ENCODE measurements around the gene SRP72.

SRP72 gene

DNA sequence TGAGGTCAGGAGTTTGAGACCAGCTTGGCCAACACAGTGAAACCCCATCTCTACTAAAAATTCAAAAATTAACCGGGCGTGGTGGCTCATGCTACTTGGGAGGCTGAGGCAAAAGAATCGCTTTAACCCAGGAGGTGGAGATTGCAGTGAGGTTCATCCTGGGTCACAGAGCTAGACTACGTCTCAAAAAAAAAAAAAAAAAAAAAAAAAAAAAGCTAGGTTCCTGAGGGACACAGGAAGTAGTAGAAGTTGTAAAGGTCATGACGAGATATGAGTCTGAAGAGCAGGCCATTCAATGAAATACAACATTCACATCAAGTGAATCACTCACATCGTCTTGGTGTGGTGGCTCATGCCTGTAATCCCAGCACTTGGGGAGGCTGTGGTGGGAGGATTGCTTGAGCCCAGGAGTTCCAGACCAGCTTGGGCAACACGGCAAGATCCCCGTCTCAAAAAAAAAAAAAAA lies 1.1 kb upstream of the SRP72 start:
- peak; percentile 9 for DNase-seq

DNA sequence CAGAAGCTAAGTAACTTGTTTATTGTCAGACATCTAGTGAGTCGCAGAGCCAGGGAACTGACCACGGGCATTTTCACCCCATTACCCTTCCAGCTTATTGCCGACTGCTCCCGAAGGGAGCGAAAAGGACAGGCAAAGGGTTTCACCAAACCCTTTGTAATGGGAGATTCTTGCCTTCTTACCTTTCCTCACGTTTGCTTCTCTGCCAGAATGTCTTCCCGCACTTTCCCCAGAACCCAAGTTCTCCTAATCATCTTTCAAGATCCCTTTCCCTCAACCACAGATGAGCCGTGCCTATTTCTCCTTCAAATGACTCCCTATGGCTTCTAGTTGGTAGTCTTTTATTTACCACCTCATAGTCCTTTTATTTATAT lies 520 bp upstream of the SRP72 start:
- DNase-seq = peak; percentile 3

DNA sequence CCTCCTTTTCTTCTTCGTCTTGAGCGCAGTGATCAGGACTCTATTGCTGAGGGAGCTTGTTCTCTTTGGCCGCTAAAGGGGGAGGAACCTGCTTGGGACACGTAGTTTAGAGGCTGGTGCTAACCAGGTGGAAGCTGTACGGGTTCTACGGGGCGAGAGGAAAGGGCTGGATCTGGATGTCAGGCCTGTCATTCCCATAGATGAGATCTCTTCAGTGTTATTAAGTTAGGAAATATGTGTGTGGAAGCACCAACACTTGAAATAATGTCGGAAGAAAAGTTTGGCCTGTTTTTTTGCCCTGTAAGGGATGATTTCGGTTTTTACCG lies 643 bp downstream of the SRP72 start:
- peak; percentile 36 for DNase-seq

DNA sequence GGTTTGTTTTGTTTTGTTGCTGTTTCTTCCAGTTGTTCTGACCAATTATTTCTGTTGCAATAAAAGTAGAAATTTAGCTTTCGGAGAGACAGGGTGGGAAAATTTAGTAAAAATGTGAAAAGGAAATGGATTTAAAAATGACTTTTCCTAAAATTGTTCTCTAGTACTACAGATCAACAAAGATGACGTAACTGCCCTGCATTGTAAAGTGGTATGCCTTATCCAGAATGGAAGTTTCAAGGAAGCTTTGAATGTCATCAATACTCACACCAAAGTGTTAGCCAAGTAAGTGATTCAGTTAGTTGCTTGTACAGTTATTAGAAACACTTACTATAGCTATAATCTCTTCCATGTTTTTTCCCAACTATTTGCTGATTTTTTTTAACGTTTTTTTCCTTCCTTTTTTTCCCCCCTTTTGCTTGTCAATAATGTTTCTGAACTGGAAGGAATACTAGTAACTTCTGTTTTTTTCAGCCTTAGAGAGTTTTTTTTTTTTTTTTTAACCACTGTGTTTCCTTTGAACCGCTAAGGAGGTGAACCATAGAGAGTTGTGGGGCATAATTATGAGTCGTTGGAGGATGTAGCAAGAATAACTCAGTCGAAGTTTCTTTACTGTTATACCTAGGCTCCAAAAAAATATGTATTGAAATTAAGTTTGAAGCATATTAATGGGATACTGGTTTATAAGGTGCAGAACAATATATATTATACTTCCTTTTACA lies 2.2 kb downstream of the SRP72 start:
- DNase-seq = no peak

DNA sequence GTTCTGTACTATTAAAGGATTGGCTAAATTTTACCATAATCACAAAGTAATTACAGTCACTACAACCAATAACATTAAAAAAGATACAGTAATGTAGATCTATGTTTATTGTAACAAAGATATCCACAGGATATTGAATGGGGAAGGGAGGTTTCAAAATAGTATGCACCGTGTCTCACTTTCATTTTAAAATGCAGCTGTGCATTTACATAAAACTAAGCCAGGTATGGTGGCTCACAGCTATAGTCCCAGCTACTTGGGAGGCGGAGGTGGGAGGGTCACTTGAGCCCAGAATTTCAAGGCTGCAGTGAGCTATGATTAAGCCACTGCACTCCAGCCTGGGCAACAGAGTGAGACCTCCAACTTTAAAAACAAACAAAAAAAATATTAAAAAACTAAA lies 8.5 kb downstream of the SRP72 start:
- DNase-seq = no peak

DNA sequence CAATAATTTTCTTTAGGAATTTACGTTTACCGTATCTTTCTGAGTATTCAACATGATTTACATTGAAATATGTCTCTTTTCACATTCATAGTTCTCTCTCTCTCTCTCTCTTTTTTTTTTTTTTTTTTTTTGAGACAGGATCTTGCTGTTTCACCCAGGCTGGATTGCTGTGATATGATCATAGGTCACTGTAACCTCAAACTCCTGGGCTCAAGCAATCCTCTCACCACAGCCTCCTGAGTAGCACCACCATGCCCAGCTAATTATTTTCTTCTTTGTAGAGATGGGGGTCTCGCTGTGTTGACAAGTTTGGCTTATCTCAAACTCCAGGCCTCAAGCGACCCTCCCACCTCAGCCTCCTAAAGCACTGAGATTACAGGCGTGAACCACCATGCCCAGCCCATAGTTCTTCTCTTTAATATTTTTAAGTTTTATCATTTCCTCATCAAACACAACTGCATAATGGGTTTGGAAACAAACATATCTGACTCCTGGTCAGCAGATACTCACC lies 9.8 kb downstream of the SRP72 start:
- no peak for DNase-seq

DNA sequence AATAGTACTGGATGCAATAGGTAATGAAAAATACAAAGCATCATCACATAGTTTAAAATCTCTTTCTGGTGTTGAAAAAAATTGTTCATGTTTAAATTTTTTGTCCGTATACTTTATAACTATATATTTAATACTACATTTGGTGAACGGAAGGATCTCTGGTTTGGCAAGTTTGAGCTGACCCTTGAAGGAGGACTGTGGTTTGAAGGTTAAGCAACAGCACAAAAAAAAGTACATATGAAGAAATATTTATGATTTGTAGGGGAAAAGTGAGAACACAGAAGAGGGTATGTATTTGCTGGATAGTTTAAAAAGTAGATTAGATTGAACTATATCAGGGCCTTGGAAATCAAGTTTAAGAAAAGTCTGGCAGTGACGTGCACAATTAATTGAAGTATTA lies 13.3 kb downstream of the SRP72 start:
- no peak for DNase-seq

DNA sequence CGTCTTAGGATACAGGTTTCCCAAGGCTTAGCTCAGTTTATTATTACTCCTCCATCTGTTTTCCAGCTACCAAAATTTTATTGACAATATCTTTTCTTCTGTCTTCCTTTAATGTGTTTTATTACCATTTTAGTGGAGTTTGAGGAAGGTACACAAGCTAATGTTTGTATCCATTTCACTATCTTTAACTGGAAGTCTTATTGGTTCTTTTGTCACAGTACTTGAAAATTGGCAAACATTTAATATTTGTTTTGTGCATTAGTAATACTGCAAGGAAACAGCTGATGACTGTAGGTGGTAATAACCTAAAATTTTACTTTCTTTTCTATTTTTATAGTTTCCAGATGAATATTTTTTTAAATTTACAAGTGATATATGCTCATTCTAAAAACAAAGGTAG lies 28.8 kb downstream of the SRP72 start:
- no peak for DNase-seq

DNA sequence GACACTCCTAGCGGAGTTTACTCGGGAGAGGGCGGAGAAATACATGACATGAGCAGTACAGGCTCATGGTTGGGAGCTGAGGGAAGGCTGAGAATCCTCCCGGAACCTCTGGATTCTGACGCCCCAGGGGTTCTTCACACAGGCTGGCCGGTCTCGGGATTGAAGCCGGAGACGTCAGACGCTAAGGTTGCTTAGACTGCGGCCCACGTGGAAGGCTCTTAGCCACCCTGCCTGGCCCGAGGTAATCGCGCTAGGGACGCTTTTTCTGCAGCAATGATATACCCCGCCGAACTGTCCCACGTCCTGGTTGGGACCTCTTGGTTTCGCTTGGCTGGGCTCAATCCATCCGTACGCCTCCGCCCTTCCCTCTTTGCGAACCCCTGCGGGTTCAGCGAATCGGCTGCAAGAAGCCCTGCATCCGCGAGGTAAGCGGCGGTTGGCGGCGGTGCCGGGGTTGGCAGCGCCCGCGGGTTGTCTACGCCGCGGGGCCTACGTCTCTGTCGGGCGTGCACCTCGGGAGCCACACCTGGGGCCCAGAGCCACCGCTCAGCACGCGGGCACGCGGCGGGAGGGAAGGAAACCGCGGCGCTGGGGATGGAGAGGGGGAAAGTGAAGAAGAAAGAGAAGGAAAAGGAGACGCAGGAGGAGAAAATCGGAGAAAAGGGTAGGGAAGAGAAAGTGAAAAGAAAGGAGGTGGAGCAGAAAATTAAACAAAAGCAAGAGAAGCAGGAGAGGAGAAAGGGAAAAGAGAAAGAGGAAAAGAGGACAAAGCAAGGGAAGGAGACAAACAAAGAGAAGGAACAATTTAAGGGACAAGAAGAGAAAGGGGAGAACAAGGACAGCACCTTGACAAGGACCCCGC lies 38.1 kb downstream of the SRP72 start, which contains the start of gene ARL9:
ARL9 (plus strand) TSS at position 523 of the 862 bp plus-strand sequence; CDS start at position 595, 72 bp downstream.
- DNase-seq = peak; percentile 64

DNA sequence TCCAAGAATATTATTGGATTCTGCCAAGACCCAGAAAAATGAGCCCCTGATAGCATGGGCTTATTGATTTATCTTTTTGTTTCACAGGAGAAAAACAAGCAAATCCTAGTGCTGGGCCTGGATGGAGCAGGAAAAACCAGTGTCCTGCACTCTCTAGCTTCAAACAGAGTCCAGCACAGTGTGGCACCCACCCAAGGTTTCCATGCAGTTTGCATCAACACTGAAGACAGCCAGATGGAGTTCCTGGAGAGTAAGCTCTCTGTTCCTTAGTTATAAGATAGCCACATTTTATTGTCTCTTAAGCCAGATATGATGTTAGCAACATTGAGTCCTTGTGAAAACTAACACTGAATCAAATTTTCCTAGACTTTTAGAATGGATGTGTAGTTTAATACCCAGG lies 43.7 kb downstream of the SRP72 start:
- DNase-seq = no peak

DNA sequence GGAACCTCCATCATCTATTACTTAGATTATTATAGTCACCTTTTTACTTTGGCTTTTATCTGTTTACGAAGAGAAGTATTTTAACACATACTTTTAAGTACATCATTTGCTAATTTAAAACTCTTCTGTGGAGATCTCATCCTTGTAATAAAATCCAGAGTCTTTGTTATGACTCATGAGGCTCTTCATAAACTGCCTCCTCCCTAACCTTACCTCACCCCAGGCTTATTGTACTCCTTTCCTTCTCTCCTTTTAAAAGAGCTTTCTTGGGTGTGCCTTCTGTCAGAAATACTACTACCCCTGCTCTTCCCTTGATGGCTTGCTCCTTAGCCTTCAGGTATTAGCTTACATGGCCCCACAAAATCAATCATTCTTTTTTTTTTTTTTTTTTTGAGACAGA lies 44.7 kb downstream of the SRP72 start:
- DNase-seq = no peak

DNA sequence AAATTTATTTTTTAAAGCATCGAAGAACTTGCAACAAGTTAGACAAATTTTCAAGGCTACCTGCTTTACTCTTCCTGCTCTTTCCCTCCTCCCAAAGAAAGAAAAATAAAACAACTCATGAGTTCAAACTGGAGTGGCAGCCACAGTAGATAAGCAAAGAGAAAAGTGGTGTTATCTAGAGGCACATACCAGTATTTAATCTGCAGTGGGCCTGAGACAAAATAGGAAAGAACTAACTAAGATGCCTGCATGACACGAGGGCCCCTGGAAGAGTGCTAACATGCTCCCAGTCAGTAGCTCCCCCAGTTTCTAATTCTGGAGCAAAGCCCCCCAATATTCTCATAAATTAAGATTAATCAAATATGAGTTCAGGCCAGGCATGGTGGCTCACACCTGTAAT lies 46.1 kb downstream of the SRP72 start:
- no peak for DNase-seq

DNA sequence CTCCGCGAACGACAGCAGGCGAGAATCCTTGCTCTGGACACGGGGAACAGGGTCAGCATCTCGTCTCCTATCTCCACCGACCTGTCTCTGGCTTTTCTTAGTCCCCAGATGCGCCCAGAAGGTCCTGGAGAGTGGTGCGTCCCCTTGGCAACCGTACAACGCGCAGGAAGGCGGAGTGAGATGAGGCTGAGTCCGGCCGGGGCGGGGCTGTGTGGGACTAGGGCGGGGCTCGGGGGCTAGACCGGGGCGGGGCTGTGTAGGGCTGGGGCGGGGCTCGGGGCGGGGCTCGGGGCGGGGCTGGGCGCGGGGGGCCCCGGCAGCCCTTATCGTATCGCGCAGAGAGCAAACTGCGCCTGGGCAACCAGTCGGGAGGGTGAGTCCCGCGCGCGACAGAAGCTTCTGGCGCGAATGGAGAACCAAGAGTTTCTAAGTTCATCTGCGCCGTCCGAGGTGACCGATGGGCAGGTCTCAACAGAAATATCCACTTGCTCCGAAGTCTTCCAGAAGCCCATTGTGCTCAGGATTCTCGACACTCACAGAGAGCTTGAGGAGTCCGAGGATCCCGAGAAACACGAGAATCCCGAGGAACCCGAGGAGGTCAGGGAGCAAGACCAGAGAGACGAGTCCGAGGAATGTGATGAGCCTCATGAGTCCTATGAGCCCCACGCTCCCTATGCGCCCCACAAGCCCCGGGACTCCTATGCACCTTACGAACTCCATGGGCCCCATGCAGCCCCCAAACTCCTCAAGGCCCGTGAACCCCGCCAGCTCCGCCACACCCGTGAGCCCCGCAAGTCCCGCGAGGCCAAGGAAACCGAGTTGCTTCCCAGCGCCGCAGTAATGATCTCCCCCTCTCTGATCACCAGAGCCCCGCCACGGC lies 63.1 kb downstream of the SRP72 start:
- peak; percentile 85 for DNase-seq

DNA sequence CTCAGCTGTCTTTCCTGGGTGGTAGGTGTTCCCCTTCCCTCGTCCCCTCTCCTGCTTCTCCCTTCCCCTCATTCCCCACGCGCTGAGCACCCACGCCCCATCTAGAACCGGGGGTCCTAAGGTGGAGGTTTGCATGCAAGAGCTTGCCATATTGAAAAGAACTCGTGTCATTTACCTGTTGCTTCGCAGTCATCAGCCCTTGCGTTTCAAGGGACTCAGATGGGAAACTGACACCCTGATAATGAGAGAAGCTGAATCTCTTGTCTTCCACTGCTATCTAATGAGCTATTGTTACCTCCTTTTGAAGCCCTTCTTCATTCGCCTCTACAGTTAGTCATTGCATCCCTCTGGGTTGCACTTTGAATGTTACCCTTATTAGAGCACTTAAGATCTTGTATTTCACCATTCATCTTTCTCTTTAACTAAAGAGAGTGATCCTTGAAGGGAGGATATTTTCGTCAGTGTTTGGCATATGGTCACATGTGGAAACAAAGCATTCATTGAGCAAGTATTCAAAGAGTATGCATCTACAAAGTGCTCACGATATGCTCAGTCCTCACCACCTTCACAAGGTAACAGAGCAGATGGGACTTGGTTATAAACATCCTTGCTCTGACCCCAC lies 63.8 kb downstream of the SRP72 start:
- no peak for DNase-seq

DNA sequence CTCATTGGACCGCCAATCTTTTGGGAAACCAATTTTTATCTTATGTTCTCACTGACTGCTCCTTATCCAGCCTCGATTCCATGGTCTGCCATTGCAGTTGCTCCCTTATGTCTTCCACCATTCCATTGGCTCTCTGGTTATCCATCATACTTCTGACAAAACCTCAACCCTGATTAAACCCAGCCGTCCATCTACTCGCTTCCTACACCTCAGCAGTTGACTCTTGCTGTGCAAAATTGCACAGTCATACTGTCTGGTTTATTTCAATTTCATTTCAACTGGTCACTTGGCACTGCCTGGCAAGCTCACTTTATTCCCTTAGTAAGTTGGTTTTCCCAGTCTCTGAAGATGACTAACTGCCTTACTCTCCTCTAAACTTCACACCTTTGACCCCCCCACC lies 64.4 kb downstream of the SRP72 start:
- no peak for DNase-seq

DNA sequence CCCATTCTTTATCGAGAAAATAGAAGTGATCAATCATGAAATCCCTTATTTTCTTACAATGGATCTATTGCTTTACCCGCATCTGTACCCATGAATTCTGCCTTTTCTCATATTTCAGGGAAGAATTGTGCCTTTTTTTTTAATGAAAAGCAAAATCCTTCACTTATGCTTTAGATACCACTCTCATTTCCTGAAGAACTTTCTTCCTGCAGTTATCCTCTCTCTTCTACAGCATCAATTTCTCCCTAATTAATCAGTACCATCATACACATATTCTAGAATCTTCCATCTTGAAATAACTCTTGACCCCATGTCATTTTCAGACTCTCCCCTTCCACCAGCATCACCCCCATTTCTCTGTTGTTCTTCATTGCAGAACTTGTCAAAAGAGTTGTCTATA lies 64.8 kb downstream of the SRP72 start:
- DNase-seq = no peak

DNA sequence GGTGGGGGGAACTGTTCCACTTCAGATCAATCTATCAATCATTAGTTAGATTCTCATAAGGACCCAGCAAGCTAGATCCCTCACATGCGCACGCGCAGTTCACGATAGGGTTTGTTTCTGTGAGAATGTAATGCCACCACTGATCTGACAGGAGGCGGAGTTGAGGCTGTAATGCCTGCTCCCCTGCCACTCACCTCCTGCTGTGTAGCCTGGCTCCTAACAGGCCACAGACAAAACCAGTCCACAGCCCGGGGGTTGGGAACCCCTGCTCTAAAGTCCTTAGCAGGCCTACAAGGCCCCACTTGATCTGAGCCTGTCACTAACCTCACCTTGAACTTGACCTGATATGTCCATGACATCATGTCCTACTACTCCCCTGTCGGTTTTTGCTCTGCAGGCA lies 68.5 kb downstream of the SRP72 start:
- no peak for DNase-seq

DNA sequence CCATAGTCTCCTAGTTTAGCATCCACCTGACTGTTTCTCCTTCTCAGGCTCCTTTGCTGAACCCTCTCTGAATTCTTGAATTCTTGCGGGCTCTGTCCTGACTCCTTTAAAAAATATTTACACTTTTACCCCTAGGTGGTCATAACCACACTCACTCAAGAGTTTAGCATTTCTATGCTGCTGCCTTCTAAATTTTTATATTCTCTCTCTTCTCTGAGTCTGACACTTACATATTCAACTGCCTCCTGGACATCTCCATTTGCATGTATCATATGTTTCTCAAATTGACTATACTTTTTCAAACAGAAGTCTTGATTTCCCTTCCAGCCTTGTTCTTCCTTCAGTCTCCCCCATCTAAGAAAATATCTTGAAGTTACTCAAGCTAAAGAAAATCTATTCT lies 69.7 kb downstream of the SRP72 start:
- DNase-seq = no peak

DNA sequence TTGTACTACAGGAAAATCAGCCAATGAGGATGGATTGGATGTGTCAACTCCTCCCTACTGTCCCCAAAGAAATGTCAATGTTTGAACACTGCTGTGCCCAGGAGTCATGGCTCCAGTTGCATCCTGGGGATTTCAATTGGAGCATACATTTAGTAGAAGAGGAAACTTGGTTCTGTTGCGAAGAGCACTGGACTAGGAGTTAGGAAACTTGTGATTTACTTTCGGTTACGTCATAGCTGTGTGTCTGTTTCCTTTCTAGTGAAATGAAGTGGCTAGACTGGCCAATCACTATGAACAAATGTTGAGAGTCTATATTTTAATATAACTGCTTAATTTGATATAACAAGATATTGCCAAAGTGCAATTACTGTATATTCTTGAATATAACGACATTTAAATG lies 73.4 kb downstream of the SRP72 start:
- no peak for DNase-seq

DNA sequence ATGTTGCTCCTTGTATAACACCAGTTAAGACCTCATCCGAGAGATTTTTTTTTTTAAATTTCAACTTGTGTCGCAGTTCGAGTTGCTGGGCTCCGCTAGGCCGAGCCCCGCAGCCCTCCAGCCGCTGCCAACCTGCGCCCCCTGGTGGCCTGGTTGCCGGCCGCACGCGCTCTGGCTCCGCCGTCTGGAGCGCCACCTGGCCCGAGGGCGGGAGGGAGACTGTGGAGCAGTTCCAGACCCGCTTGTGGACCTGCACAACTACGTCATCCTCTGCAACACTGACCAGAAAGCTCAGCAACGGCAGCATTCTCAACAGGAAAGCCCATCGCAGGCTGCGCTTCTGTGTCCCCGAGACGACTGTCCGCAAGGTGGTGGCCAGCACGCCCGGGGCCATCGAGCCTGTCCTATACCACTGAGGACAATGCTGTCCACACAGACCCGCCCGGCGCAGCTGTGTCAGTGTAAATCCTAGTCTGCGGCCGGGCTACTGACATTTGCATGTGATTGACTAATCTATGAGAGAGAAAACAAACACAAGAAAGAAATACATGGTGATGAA lies 77.2 kb downstream of the SRP72 start:
- DNase-seq = peak; percentile 87

DNA sequence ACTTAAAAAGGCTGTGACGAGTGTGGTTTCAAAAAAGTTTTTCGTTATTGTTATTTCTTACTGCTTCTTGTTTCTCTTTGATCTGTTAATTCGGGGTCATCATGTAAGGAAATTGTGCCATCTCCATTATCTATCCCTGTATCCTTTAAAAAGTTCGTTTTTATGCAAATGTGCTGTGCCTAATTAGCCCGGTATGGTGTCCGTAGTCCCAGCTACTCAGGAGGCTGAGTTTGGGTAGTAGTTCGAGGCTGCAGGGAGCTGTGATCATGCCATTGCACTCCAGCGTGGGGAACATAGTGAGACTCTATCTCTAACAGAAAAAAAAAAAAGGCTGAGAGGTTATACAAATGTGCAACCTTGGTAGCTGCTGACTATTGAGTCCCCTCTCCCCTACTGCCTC lies 83.2 kb downstream of the SRP72 start:
- DNase-seq = no peak

DNA sequence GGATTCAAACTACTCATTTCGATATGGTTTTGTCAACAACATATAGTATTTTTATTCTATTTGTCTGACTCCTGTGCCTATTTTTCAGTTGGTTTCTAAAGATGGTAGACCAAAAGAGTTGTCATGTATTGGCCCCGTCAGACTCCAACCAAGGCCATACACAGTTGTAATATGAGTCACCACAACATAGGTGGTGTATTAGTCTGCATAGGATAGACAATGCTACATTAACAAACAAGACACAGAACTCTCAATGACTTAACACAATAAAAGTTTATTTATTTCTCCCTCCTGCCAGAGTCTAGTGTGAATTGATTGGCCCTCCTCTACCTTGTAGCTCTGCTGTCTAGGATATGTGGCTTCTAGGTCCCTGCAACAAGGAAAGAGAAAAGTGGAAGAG lies 84.1 kb downstream of the SRP72 start:
- DNase-seq = no peak

Measured in CD4-positive, alpha-beta T cell treated with Interleukin-12 subunit alpha and Interleukin-12 subunit beta, for 1 hour (primary cell).